Measurements from ENCODE around the gene KRT7. TPM values are rescaled to one million over a fixed set of nuclear protein-coding genes. Genes with fewer than 3 reads are reported as not detected.

Gene KRT7
- total RNA-seq, 1 experiment from 2014 or later: 10.0 TPM

- no peak overlapping the region for H3K23ac ChIP-seq (ENCODE audit: insufficient read length, low read depth, low read length)
- no peak overlapping the region for H3T11ph ChIP-seq (ENCODE audit: low read length)
- H3K23me2 ChIP-seq (ENCODE audit: insufficient read length, low read depth, low read length, poor library complexity, severe bottlenecking): peaks cover 12% of the 10 kb centered on the region
- no peak overlapping the region for H2BK20ac ChIP-seq (ENCODE audit: low read depth, low read length, poor library complexity, severe bottlenecking)
- no peak overlapping the region for H4K91ac ChIP-seq (ENCODE audit: insufficient read length, low read depth, low read length)
- H2BK12ac ChIP-seq (ENCODE audit: insufficient read length, low read depth, low read length): no peak overlapping the region
- H3K27ac ChIP-seq (ENCODE audit: insufficient read length, low read depth, low read length): no peak overlapping the region
- peaks cover 39 to 44% of the 10 kb centered on the region in 2 experiments for H3K4me1 Mint-ChIP-seq
- H3K27me3 ChIP-seq (ENCODE audit: insufficient read depth, low read length): peaks cover 8% of the 10 kb centered on the region
- H3K4me1 ChIP-seq (ENCODE audit: insufficient read depth, low read length): peaks cover 2% of the 10 kb centered on the region; the same call in 1 of the 2 replicates
- peaks cover 84% of the 10 kb centered on the region for H3K27me3 Mint-ChIP-seq (ENCODE audit: low read depth)
- no peak overlapping the region for H3K18ac ChIP-seq (ENCODE audit: insufficient read length, low read depth, low read length)
- H3K36me3 Mint-ChIP-seq (ENCODE audit: insufficient read depth in 1 of 3, low read depth in 3 of 3): peaks cover 2 to 12% (median 2%) of the 10 kb centered on the region in 3 experiments; a peak in 4 of 7 replicates
- H4K8ac ChIP-seq (replicated peaks; ENCODE audit: insufficient read length, low read depth, low read length): no peak overlapping the region
- H3K4ac ChIP-seq (ENCODE audit: low read depth, low read length): no peak overlapping the region
- no peaks in the 10 kb centered on the region for H3K79me1 ChIP-seq (ENCODE audit: insufficient read depth, low read depth, low read length, poor library complexity, severe bottlenecking)
- peak overlapping the region in 1 of 3 experiments; percentile 78; a peak in 2 of 7 replicates for H3K27ac Mint-ChIP-seq
- no peak overlapping the region for H2AFZ ChIP-seq (ENCODE audit: low read length)
- H3K9me3 Mint-ChIP-seq: no peaks in the 10 kb centered on the region
- no peak overlapping the region for H2AK5ac ChIP-seq (ENCODE audit: insufficient read length, low read length)
- H2BK5ac ChIP-seq (ENCODE audit: insufficient read length, low read length): no peak overlapping the region
- no peaks in the 10 kb centered on the region for H3K9me3 ChIP-seq (ENCODE audit: control insufficient read depth, low read depth, low read length)
- no peak overlapping the region for H3K14ac ChIP-seq (ENCODE audit: insufficient read depth, low read length)
- H3K56ac ChIP-seq (ENCODE audit: insufficient read length, low read depth, low read length): no peak overlapping the region
- peak overlapping the region in 1 of 2 experiments; percentile 31; a peak in 1 of 5 replicates for H3K4me3 Mint-ChIP-seq
- H4K20me1 ChIP-seq (ENCODE audit: control insufficient read depth, insufficient read depth, insufficient read length): no peaks in the 10 kb centered on the region
- no peak overlapping the region for H2BK15ac ChIP-seq (ENCODE audit: low read depth, low read length)
- H3K4me2 ChIP-seq (ENCODE audit: insufficient read depth, insufficient read length, low read length): no peak overlapping the region
- no peak for DNase-seq
- no peak overlapping the region for H3K9ac ChIP-seq (ENCODE audit: extremely low read depth, insufficient read length, low read length)
- TF ChIP-seq CTCF (conservative IDR thresholded peaks at IDR 0.05): no peak
- no CpG with 5 or more reads among the region's 8 CpGs for WGBS (ENCODE audit: extremely low coverage, insufficient read length, low lambda C conversion rate)
- H3K79me2 ChIP-seq (ENCODE audit: insufficient read depth, low read length): no peaks in the 10 kb centered on the region
- H2BK120ac ChIP-seq (ENCODE audit: low read depth, low read length, poor library complexity, severe bottlenecking): no peak overlapping the region
- H4K5ac ChIP-seq (ENCODE audit: insufficient read length, low read depth, low read length): no peak overlapping the region
Observed at GRCh38 chr12:52230364-52231281, 2.4 kb upstream of the KRT7 start.
